GM12878 (cell line): Measurements from ENCODE around the gene ACSL1. TPM values are rescaled to one million over a fixed set of nuclear protein-coding genes. Genes with fewer than 3 reads are reported as not detected.

Experiments used
- CHD2 ChIP-seq: IDR thresholded peaks from 2 replicates; pipeline ENCODE4 v1.6.1; 2011; ENCODE audit warnings: low read depth, low read length, improper control_type of control experiment, borderline replicate concordance
- E2F8 ChIP-seq: fragments of 450-650 bp; IDR thresholded peaks from 2 replicates; pipeline ENCODE4 v1.6.1; 2018; ENCODE audit warnings: mild to moderate bottlenecking, low read depth, moderate library complexity; ENCODE audit not compliant: partially characterized antibody
- ETV6 ChIP-seq, 2 experiments: fragments of 450-650 bp in 1 of 2; IDR thresholded peaks in 1 of 2; conservative IDR thresholded peaks in 1 of 2; 2 replicates each; pipeline ENCODE4 v1.6.1; 2014; ENCODE audit warnings: antibody characterized with exemption in 1 of 2, borderline replicate concordance in 1 of 2, low read depth in 1 of 2, mild to moderate bottlenecking in 1 of 2, moderate library complexity in 1 of 2
- IRF4 ChIP-seq: IDR thresholded peaks from 2 replicates; pipeline ENCODE4 v1.6.1; 2011; ENCODE audit warnings: low read depth, low read length
- IRF5 ChIP-seq: fragments of 450-650 bp; IDR thresholded peaks from 2 replicates; pipeline ENCODE4 v1.6.1; 2017; ENCODE audit warnings: borderline replicate concordance
- NFYB ChIP-seq: IDR thresholded peaks from 2 replicates; pipeline ENCODE4 v1.6.1; 2011; ENCODE audit warnings: low read depth, mild to moderate bottlenecking, low read length, improper control_type of control experiment, moderate library complexity; ENCODE audit not compliant: insufficient read depth
- RELA ChIP-seq: fragments of 450-650 bp; IDR thresholded peaks from 2 replicates; pipeline ENCODE4 v1.8.0; 2014; ENCODE audit warnings: borderline replicate concordance; ENCODE audit not compliant: partially characterized antibody
- REST ChIP-seq: IDR thresholded peaks from 2 replicates; pipeline ENCODE4 v1.6.1; 2012; ENCODE audit warnings: mild to moderate bottlenecking, low read depth, low read length
- TAF1 ChIP-seq: IDR thresholded peaks from 2 replicates; pipeline ENCODE4 v1.6.1; 2011; ENCODE audit warnings: mild to moderate bottlenecking, low read depth, low read length, borderline replicate concordance
- USF1 ChIP-seq: IDR thresholded peaks from 2 replicates; pipeline ENCODE4 v1.6.1; 2011; ENCODE audit warnings: borderline replicate concordance, low read depth, mild to moderate bottlenecking, moderate library complexity, mixed read lengths, low read length; ENCODE audit not compliant: insufficient read depth; ENCODE audit errors: extremely low read length
- ZBTB11 ChIP-seq: fragments of 450-650 bp; formaldehyde crosslinking; IDR thresholded peaks from 2 replicates; pipeline ENCODE4 v1.5.0; 2022; ENCODE audit warnings: mild to moderate bottlenecking, missing genetic modification characterization
- polyA plus RNA-seq, 11 experiments: library from polyadenylated mRNA; depleted of rRNA in 4 of 11; unstranded in 6 of 11; stranded (reverse) in 5 of 11; fragments of >200 nt; fragmentation: Nextera tagmentation in 4 of 11; fragmentation: Illumina TruSeq in 1 of 11; extraction: Ambion mirVana in 4 of 11; extraction: Trizol in 1 of 11; gene quantifications; 1 replicate in 1 of 11; 2 replicates in 10 of 11; pipeline versions ENCODE4 v1.2.1 to v1.2.3, GENCODE V29; 2011 to 2016; ENCODE audit warnings: inconsistent platforms in 2 of 11, missing spikeins in 2 of 11, low read depth in 1 of 11
- total RNA-seq, 4 experiments: library from RNA; depleted of rRNA in 3 of 4; stranded (reverse); fragments of >200 nt in 3 of 4; fragmentation: Illumina TruSeq in 1 of 4; extraction: Trizol in 1 of 4; gene quantifications; 2 replicates each; pipeline versions ENCODE4 v1.2.1 to v1.2.3, GENCODE V29; 2013 to 2021

ACSL1 gene
- total and polyA plus RNA-seq, 10 of the 15 experiments (the other 5 are each of a cell fraction or from before 2014, with no cell fraction given) = 30.7 to 68.1 (median 58.7) TPM

GRCh38 chr4:184733654-184734524, 91.9 kb downstream of the ACSL1 start, which contains the start of gene CENPU (continued):
- TF ChIP-seq RELA = peak; percentile 95
- TF ChIP-seq E2F8 = peak; percentile 91
- TF ChIP-seq IRF5 = no peak
- TF ChIP-seq REST = no peak
- peak; percentile 78; the same call in 1 of the 2 replicates for TF ChIP-seq IRF4
- TF ChIP-seq USF1 = peak; percentile 81
- TF ChIP-seq NFYB = peak; percentile 79; the same call in 1 of the 2 replicates
- peak in 1 of 2 experiments; percentile 64; a peak in 1 of 4 replicates for TF ChIP-seq ETV6 (conservative IDR thresholded peaks at IDR 0.05 in 1 of 2, IDR thresholded peaks at IDR 0.05 in 1 of 2; ENCODE audit: borderline replicate concordance in 1 of 2, low read depth in 1 of 2)
- TF ChIP-seq CHD2 = peak; percentile 80; the same call in 1 of the 2 replicates
- TF ChIP-seq TAF1 = peak; percentile 79
- TF ChIP-seq ZBTB11 (CRISPR knock-in tag) = no peak
